Hepatocyte (in vitro differentiated cells): ENCODE data around the gene ANKRD44.

Experiments used
- EZH2 ChIP-seq: fragments of 200-600 bp; sonication (generic); IDR thresholded peaks from 2 replicates; pipeline ENCODE4 v1.6.1; 2016; ENCODE audit warnings: antibody characterized with exemption, mild to moderate bottlenecking, borderline replicate concordance
- TF ChIP-seq, protein P1 (sequence below): fragments of 200-600 bp; sonication (generic); IDR thresholded peaks from 2 replicates; pipeline ENCODE4 v1.5.1; 2016; ENCODE audit warnings: antibody characterized with exemption, mild to moderate bottlenecking; ENCODE audit not compliant: poor library complexity

DNA sequence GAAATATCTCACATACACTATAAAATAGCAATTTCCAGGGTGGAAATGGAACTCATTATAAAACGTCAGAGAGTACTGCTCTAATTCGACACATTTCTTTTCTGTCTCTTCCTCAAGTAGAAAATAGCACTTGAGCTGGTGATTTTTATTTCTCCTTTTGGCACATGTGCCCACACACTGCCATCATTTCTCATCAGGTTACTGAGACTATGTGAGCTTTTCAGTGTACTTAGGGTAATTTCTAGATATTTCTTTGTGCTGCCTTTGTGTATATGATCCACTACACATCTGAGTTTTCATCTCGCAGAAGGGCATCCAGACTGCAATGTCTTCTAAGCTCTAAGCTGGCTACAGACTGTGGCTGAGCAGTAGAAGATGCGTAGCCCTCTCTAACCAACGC, 321.9 kb downstream of the ANKRD44 start:
- TF ChIP-seq, protein P1, sequence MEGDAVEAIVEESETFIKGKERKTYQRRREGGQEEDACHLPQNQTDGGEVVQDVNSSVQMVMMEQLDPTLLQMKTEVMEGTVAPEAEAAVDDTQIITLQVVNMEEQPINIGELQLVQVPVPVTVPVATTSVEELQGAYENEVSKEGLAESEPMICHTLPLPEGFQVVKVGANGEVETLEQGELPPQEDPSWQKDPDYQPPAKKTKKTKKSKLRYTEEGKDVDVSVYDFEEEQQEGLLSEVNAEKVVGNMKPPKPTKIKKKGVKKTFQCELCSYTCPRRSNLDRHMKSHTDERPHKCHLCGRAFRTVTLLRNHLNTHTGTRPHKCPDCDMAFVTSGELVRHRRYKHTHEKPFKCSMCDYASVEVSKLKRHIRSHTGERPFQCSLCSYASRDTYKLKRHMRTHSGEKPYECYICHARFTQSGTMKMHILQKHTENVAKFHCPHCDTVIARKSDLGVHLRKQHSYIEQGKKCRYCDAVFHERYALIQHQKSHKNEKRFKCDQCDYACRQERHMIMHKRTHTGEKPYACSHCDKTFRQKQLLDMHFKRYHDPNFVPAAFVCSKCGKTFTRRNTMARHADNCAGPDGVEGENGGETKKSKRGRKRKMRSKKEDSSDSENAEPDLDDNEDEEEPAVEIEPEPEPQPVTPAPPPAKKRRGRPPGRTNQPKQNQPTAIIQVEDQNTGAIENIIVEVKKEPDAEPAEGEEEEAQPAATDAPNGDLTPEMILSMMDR = no peak
- TF ChIP-seq EZH2 = no peak
